Activated CD8-positive, alpha-beta T cell treated with anti-CD3 and anti-CD28 coated beads for 36 hours (primary cell): ENCODE results near the gene DRG1. TPM values are rescaled to one million over a fixed set of nuclear protein-coding genes. Genes with fewer than 3 reads are reported as not detected.

ENCODE experiments used
- ATAC-seq: fragments of 200-7000 bp; cut with Tn5 transposase; one replicate; pipeline ENCODE4 v1.10.0; 2021; ENCODE audit warnings: mild to moderate bottlenecking, moderate library complexity
- CTCF ChIA-PET: fragments of 350-600 bp; sonication (Branson Sonifier 250); formaldehyde crosslinking; loops from one replicate; lab custom pipeline; 2021; ENCODE audit warnings: antibody characterized with exemption; lab: Charles Lee
- POLR2A ChIA-PET: fragments of 350-600 bp; sonication (Branson Sonifier 250); formaldehyde crosslinking; loops from one replicate; lab custom pipeline; 2021; ENCODE audit warnings: antibody characterized with exemption; lab: Charles Lee
- DNase-seq: peaks from one replicate; pipeline ENCODE4 v3.0.0-alpha.2; 2020
- H3K27ac Mint-ChIP-seq: one replicate; pipeline ENCODE4 v1.8.0; 2021; ENCODE audit warnings: mild to moderate bottlenecking, mixed read lengths
- H3K27me3 Mint-ChIP-seq: one replicate; pipeline ENCODE4 v1.8.0; 2021; ENCODE audit warnings: mixed read lengths
- H3K36me3 Mint-ChIP-seq: one replicate; pipeline ENCODE4 v1.8.0; 2021; ENCODE audit warnings: low read depth, mixed read lengths
- H3K4me1 Mint-ChIP-seq: one replicate; pipeline ENCODE4 v1.8.0; 2021; ENCODE audit warnings: low read depth, mixed read lengths
- H3K4me3 Mint-ChIP-seq: one replicate; pipeline ENCODE4 v1.8.0; 2021; ENCODE audit warnings: mild to moderate bottlenecking, moderate library complexity, mixed read lengths
- H3K9me3 Mint-ChIP-seq: one replicate; pipeline ENCODE4 v1.8.0; 2021; ENCODE audit warnings: mixed read lengths
- CTCF ChIP-seq: fragments of 200-600 bp; IDR thresholded peaks from one replicate; pipeline ENCODE4 v1.8.0; 2022; ENCODE audit warnings: antibody characterized with exemption, mild to moderate bottlenecking
- intact Hi-C: fragments of 100-400 bp; cut with micrococcal nuclease; formaldehyde crosslinking; loops from one replicate; pipeline ENCODE4 v1.10.0; 2022
- total RNA-seq, 2 experiments: library from RNA; stranded (reverse); gene quantifications; one replicate each; pipeline ENCODE4 v1.2.3, GENCODE V29; 2021

DRG1 gene
- total RNA-seq, 2 experiments from 2014 or later = 118 to 130 TPM

- H3K9me3 Mint-ChIP-seq = no peaks in the 10 kb centered on the region
- POLR2A ChIA-PET = interaction anchor here (1.0 kb wide), 1 partner anchor 14 kb away, joined by 5 read pairs; no protein-coding TSS in a partner anchor
- H3K27me3 Mint-ChIP-seq = no peaks in the 10 kb centered on the region
- H3K27ac Mint-ChIP-seq = no peak overlapping the region
- ATAC-seq = no peak
- intact Hi-C loops = no loop called here
- CTCF ChIA-PET = interaction anchor here (1.0 kb wide), 1 partner anchor 11 kb away, joined by 4 read pairs; no protein-coding TSS in a partner anchor
- peaks cover 24% of the 10 kb centered on the region for H3K36me3 Mint-ChIP-seq
- H3K4me3 Mint-ChIP-seq = no peak overlapping the region
- no peak for DNase-seq
- H3K4me1 Mint-ChIP-seq = no peaks in the 10 kb centered on the region
- no peak for TF ChIP-seq CTCF
Measured at GRCh38 chr22:31449506-31449905, 50.1 kb downstream of the DRG1 start.

- Mint-ChIP-seq H3K27ac (peak overlapping the region; percentile 53), H3K4me3 (no peak overlapping the region), H3K36me3 (peaks cover 28% of the 10 kb centered on the region), H3K27me3 (no peaks in the 10 kb centered on the region), H3K9me3 (no peaks in the 10 kb centered on the region), H3K4me1 (no peaks in the 10 kb centered on the region)
- intact Hi-C loops = no loop called here
- ATAC-seq = peak; percentile 74
- CTCF ChIA-PET = interaction anchor here (0.7 to 2.2 kb wide), 18 partner anchors 9 to 184 kb away, joined by 3 to 12 read pairs (median 4); no protein-coding TSS in a partner anchor
- TF ChIP-seq CTCF = peak; percentile 46
- no peak for DNase-seq
- POLR2A ChIA-PET = interaction anchor here (0.9 to 2.7 kb wide), 2 partner anchors 21 to 179 kb away, joined by 3 to 6 read pairs; no protein-coding TSS in a partner anchor
Measured at GRCh38 chr22:31451709-31452571, 52.5 kb downstream of the DRG1 start.

GRCh38 chr22:31461699-31462098 is 62.3 kb downstream of the DRG1 start:
- Mint-ChIP-seq H3K36me3 (peaks cover 65% of the 10 kb centered on the region), H3K27ac (no peak overlapping the region), H3K9me3 (no peaks in the 10 kb centered on the region), H3K4me3 (no peak overlapping the region), H3K27me3 (no peaks in the 10 kb centered on the region), H3K4me1 (no peaks in the 10 kb centered on the region)
- POLR2A ChIA-PET = no interaction called here
- no peak for TF ChIP-seq CTCF
- CTCF ChIA-PET = no interaction called here
- no peak for DNase-seq
- intact Hi-C loops = no loop called here
- no peak for ATAC-seq

GRCh38 chr22:31465307-31465706 is 65.9 kb downstream of the DRG1 start:
- Mint-ChIP-seq H3K36me3 (peaks cover 71% of the 10 kb centered on the region), H3K9me3 (no peaks in the 10 kb centered on the region), H3K27ac (no peak overlapping the region), H3K4me1 (peaks cover 2% of the 10 kb centered on the region), H3K27me3 (no peaks in the 10 kb centered on the region), H3K4me3 (no peak overlapping the region)
- TF ChIP-seq CTCF = no peak
- intact Hi-C loops = no loop called here
- ATAC-seq (no peak), DNase-seq (no peak)
- ChIA-PET POLR2A (no interaction called here), CTCF (interaction anchor here (1.1 kb wide), 1 partner anchor 19 kb away, joined by 3 read pairs; no protein-coding TSS in a partner anchor)

- POLR2A ChIA-PET = no interaction called here
- DNase-seq (no peak), ATAC-seq (no peak)
- H3K9me3 Mint-ChIP-seq = no peaks in the 10 kb centered on the region
- TF ChIP-seq CTCF = no peak
- H3K36me3 Mint-ChIP-seq = peaks cover 51% of the 10 kb centered on the region
- intact Hi-C loops = no loop called here
- H3K27me3 Mint-ChIP-seq = no peaks in the 10 kb centered on the region
- H3K4me3 Mint-ChIP-seq = no peak overlapping the region
- CTCF ChIA-PET = no interaction called here
- H3K4me1 Mint-ChIP-seq = peaks cover 25% of the 10 kb centered on the region
- H3K27ac Mint-ChIP-seq = no peak overlapping the region
Measured at GRCh38 chr22:31474743-31475142, 75.3 kb downstream of the DRG1 start.
